Ureter (tissue), 1 donor: ENCODE data around the gene TUBB8. TPM values are rescaled to one million over a fixed set of nuclear protein-coding genes. Genes with fewer than 3 reads are reported as not detected.
"Not testable (repeated sequence)": the region's sequence is repeated elsewhere in the genome, so short reads cannot be mapped to it uniquely, and the experiment has no call there.

Experiments
- DNase-seq: peaks from one replicate; pipeline ENCODE4 v3.0.0-alpha.2; 2020; ENCODE audit warnings: low spot score
- total RNA-seq: library from RNA; stranded (reverse); gene quantifications from one replicate; pipeline ENCODE4 v1.2.4, GENCODE V29; 2023
- donor health status: DM: yes; HTN: yes; CAD: no.

TUBB8 gene
- total RNA-seq, 1 donor from 2014 or later, result 0.78 TPM

- DNase-seq, result not testable (repeated sequence)
These were observed 1.2 kb downstream of the TUBB8 start for GRCh38 chr10:47864-48263.

- DNase-seq, result not testable (repeated sequence)
These were observed 35.8 kb downstream of the TUBB8 start for GRCh38 chr10:13315-13635.

- not testable (repeated sequence) for DNase-seq
These were observed 36.4 kb downstream of the TUBB8 start for GRCh38 chr10:12444-13314.

GRCh38 chr10:11260-11659 is 37.8 kb downstream of the TUBB8 start:
- not testable (repeated sequence) for DNase-seq

- not testable (repeated sequence) for DNase-seq
These were observed 38.7 kb downstream of the TUBB8 start for GRCh38 chr10:10261-10971.

Other genes starting within 250 kb of the TUBB8 start
- gene ZMYND11, start 86.2 kb upstream of the TUBB8 start, total RNA-seq, result 106 TPM